ENCODE measurements around the gene CLGN. TPM values are rescaled to one million over a fixed set of nuclear protein-coding genes. Genes with fewer than 3 reads are reported as not detected.

Gene CLGN
- total RNA-seq, 1 donor from 2014 or later = 47.0 TPM

GRCh38 chr4:140363051-140363450 is 64.4 kb downstream of the CLGN start:
- Histone ChIP-seq H3K4me3 (no peak overlapping the region), H3K27ac (replicated peaks) (no peak overlapping the region), H3K36me3 (no peaks in the 10 kb centered on the region), H3K9me3 (replicated peaks) (no peaks in the 10 kb centered on the region), H3K27me3 (ENCODE audit: low read depth) (no peaks in the 10 kb centered on the region), H3K4me1 (no peaks in the 10 kb centered on the region)
- no peak for TF ChIP-seq CTCF (IDR thresholded peaks at IDR 0.05; ENCODE audit: borderline replicate concordance)
- intact Hi-C loops (cut with micrococcal nuclease) = loop anchor here (5.0 kb wide), 2 partner anchors 244 to 489 kb away; no protein-coding TSS in a partner anchor
- no peak for DNase-seq

GRCh38 chr4:140361099-140361498 is 66.3 kb downstream of the CLGN start:
- no peak for DNase-seq
- H3K36me3 ChIP-seq = no peaks in the 10 kb centered on the region
- no peaks in the 10 kb centered on the region for H3K4me1 ChIP-seq
- H3K27ac ChIP-seq (replicated peaks) = no peak overlapping the region
- no peaks in the 10 kb centered on the region for H3K9me3 ChIP-seq (replicated peaks)
- no peak for TF ChIP-seq CTCF (IDR thresholded peaks at IDR 0.05; ENCODE audit: borderline replicate concordance)
- H3K27me3 ChIP-seq (ENCODE audit: low read depth) = no peaks in the 10 kb centered on the region
- intact Hi-C loops (cut with micrococcal nuclease) = loop anchor here (5.0 kb wide), 2 partner anchors 246 to 491 kb away; no protein-coding TSS in a partner anchor
- no peak overlapping the region for H3K4me3 ChIP-seq

GRCh38 chr4:140359562-140360427 is 67.7 kb downstream of the CLGN start:
- DNase-seq = peak; percentile 53
- Histone ChIP-seq H3K27ac (replicated peaks) (no peak overlapping the region), H3K4me1 (no peaks in the 10 kb centered on the region), H3K4me3 (no peak overlapping the region), H3K27me3 (ENCODE audit: low read depth) (no peaks in the 10 kb centered on the region), H3K36me3 (no peaks in the 10 kb centered on the region), H3K9me3 (replicated peaks) (no peaks in the 10 kb centered on the region)
- intact Hi-C loops (cut with micrococcal nuclease) = loop anchor here (5.0 kb wide), 2 partner anchors 248 to 493 kb away; no protein-coding TSS in a partner anchor
- TF ChIP-seq CTCF (IDR thresholded peaks at IDR 0.05; ENCODE audit: borderline replicate concordance) = peak; percentile 84

- no peak overlapping the region for H3K4me3 ChIP-seq
- no peaks in the 10 kb centered on the region for H3K9me3 ChIP-seq (replicated peaks)
- H3K4me1 ChIP-seq = no peaks in the 10 kb centered on the region
- no peak for TF ChIP-seq CTCF (IDR thresholded peaks at IDR 0.05; ENCODE audit: borderline replicate concordance)
- no peaks in the 10 kb centered on the region for H3K36me3 ChIP-seq
- intact Hi-C loops (cut with micrococcal nuclease) = no loop called here
- no peaks in the 10 kb centered on the region for H3K27me3 ChIP-seq (ENCODE audit: low read depth)
- H3K27ac ChIP-seq (replicated peaks) = no peak overlapping the region
- DNase-seq = no peak
These were observed 69.2 kb downstream of the CLGN start for GRCh38 chr4:140358281-140358680.

GRCh38 chr4:140357868-140358267 is 69.6 kb downstream of the CLGN start:
- Histone ChIP-seq H3K27me3 (ENCODE audit: low read depth) (no peaks in the 10 kb centered on the region), H3K27ac (replicated peaks) (no peak overlapping the region), H3K36me3 (no peaks in the 10 kb centered on the region), H3K4me1 (no peaks in the 10 kb centered on the region), H3K4me3 (no peak overlapping the region), H3K9me3 (replicated peaks) (no peaks in the 10 kb centered on the region)
- no peak for TF ChIP-seq CTCF (IDR thresholded peaks at IDR 0.05; ENCODE audit: borderline replicate concordance)
- no peak for DNase-seq
- intact Hi-C loops (cut with micrococcal nuclease) = no loop called here

Data from left ventricle myocardium inferior (tissue), 1 donor.